Measurements from ENCODE around the gene GASK1A. TPM values are rescaled to one million over a fixed set of nuclear protein-coding genes. Genes with fewer than 3 reads are reported as not detected.

Gene GASK1A
- total RNA-seq, 1 donor from 2014 or later, result 5.9 TPM

DNA sequence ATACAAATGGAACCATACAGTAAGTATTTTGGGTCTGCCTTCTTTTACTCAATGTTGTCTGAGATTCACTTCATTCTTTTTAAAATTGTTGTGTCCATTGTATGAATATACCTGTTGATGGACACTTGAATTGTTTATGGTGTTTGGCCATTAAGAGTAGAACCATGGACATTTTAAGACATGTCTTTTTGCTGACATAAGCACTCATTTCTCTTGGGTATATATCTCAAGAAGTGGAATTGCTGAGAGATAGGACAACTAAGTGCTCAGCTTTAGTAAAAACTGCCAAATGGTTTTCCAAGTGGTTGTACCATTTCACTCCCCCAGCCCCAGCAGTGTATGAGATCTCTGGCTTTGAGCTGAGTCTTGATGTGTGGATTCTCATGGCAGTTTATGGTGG is 98.6 kb downstream of the GASK1A start:
- H3K27me3 ChIP-seq (ENCODE audit: low read depth), result no peaks in the 10 kb centered on the region
- no peak overlapping the region for H3K27ac ChIP-seq
- peaks cover 23% of the 10 kb centered on the region for H3K36me3 ChIP-seq
- DNase-seq, result no peak
- no peak overlapping the region for H3K4me3 ChIP-seq
- intact Hi-C loops (cut with DNase I), result no loop called here
- TF ChIP-seq CTCF (IDR thresholded peaks at IDR 0.05), result no peak
- H3K9me3 ChIP-seq, result no peaks in the 10 kb centered on the region
- no peak for ATAC-seq
- H3K4me1 ChIP-seq, result no peaks in the 10 kb centered on the region

DNA sequence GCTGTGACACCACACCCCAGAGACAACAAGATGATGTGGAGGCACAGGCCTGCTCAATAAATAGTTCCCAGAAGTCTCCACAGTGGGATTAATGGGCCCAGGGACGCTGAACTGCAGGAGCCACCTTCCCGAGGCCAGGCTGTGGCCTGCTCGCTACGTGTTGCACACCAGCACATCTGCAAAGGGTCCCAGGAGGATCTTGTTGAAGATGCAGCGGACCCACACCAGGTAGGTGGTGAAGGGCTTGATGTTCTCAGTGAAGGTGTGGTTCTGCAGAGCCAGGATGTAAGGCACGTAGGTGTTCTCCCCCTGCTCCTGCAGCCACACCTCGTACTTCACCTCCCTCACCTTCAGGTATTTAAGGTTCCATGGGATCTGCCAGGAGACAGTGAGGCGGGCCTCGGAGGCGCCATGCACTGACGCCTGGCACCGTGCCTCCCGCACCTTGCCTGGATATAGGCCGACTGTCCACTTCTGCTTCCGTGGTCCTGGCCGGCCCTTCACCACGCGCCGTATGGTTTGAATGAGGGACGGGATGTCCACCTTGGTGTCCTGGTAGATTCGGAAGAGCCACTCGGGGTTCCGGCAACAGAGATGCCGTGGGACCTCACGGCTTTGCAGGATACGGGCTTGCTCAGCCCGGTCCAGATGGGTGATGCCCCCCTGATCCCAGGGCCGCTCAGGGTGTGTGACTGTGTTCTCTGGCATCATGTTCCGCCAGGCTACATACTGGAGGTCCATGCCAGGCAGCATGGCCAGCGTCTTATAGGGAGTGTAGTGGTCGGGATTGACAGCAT is 100.6 kb downstream of the GASK1A start:
- Histone ChIP-seq H3K36me3 (peaks cover 23% of the 10 kb centered on the region), H3K4me1 (no peaks in the 10 kb centered on the region), H3K4me3 (no peak overlapping the region), H3K27me3 (ENCODE audit: low read depth) (no peaks in the 10 kb centered on the region), H3K27ac (no peak overlapping the region), H3K9me3 (no peaks in the 10 kb centered on the region)
- DNase-seq (no peak), ATAC-seq (no peak)
- intact Hi-C loops (cut with DNase I), result no loop called here
- no peak for TF ChIP-seq CTCF (IDR thresholded peaks at IDR 0.05)

- H3K4me1 ChIP-seq, result no peaks in the 10 kb centered on the region
- intact Hi-C loops (cut with DNase I), result no loop called here
- no peak overlapping the region for H3K27ac ChIP-seq
- H3K4me3 ChIP-seq, result no peak overlapping the region
- H3K36me3 ChIP-seq, result peaks cover 23% of the 10 kb centered on the region
- DNase-seq (no peak), ATAC-seq (no peak)
- H3K9me3 ChIP-seq, result no peaks in the 10 kb centered on the region
- no peaks in the 10 kb centered on the region for H3K27me3 ChIP-seq (ENCODE audit: low read depth)
- TF ChIP-seq CTCF (IDR thresholded peaks at IDR 0.05), result no peak
These were observed 101.8 kb downstream of the GASK1A start for GRCh38 chr3:43080726-43081568.

- no peak for TF ChIP-seq CTCF (IDR thresholded peaks at IDR 0.05)
- Histone ChIP-seq H3K36me3 (peaks cover 23% of the 10 kb centered on the region), H3K9me3 (no peaks in the 10 kb centered on the region), H3K27ac (no peak overlapping the region), H3K4me3 (no peak overlapping the region), H3K4me1 (no peaks in the 10 kb centered on the region), H3K27me3 (ENCODE audit: low read depth) (no peaks in the 10 kb centered on the region)
- DNase-seq (no peak), ATAC-seq (no peak)
- intact Hi-C loops (cut with DNase I), result no loop called here
These were observed 102.7 kb downstream of the GASK1A start for GRCh38 chr3:43081796-43082195.

GRCh38 chr3:43082457-43082856 is 103.3 kb downstream of the GASK1A start:
- no peaks in the 10 kb centered on the region for H3K4me1 ChIP-seq
- ATAC-seq, result no peak
- intact Hi-C loops (cut with DNase I), result no loop called here
- no peaks in the 10 kb centered on the region for H3K27me3 ChIP-seq (ENCODE audit: low read depth)
- H3K9me3 ChIP-seq, result no peaks in the 10 kb centered on the region
- H3K27ac ChIP-seq, result no peak overlapping the region
- no peak for TF ChIP-seq CTCF (IDR thresholded peaks at IDR 0.05)
- DNase-seq, result no peak
- no peak overlapping the region for H3K4me3 ChIP-seq
- peaks cover 23% of the 10 kb centered on the region for H3K36me3 ChIP-seq

All from lower lobe of right lung (tissue), 2 donors.